SU-DHL-6 (cell line): Measurements from ENCODE around the gene FANCL.

Experiments used
- CTCF ChIP-seq: fragments of 200-600 bp; sonication (generic); IDR thresholded peaks from one replicate; pipeline ENCODE4 v1.5.1; 2017; ENCODE audit warnings: antibody characterized with exemption, mild to moderate bottlenecking, low read length, moderate library complexity; ENCODE audit not compliant: insufficient read depth, poor library complexity, severe bottlenecking
- EZH2phosphoT487 ChIP-seq: fragments of 200-600 bp; sonication (generic), shearing (Covaris generic); conservative IDR thresholded peaks from 2 replicates; pipeline ENCODE4 v1.6.1; 2018; ENCODE audit warnings: mild to moderate bottlenecking, antibody characterized with exemption, low read length, moderate library complexity, mixed read lengths

DNA sequence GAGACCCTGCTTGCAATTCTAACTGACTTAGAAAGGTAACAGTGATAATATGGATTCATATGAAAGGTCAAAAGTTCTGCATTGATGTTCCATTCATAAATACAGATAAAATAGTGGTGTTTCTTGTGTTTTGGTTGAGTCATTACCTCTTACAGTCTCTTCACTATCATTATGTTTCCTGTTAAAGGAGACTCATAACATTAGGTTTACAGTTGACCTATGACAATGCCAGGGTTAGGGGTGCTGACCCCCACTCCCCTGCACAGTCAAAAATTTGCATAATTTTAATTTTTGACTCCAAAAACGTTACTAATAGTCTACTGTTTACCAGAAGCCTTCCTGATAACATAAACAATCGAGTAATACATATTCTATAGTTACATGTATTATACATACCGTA, 119.1 kb downstream of the FANCL start:
- TF ChIP-seq CTCF, result no peak
- no peak for TF ChIP-seq EZH2phosphoT487
